SK-N-MC (cell line): ENCODE results near the gene WWTR1.

ENCODE experiments used
- DNase-seq: peaks from one replicate; pipeline ENCODE4 v3.0.0-alpha.2; 2011; ENCODE audit warnings: low read depth, low spot score
- H3K27ac ChIP-seq: fragments of 200-600 bp; sonication (generic); 2 replicates; pipeline ENCODE4 v1.5.1; 2016; ENCODE audit warnings: mixed run types
- H3K36me3 ChIP-seq: fragments of 200-600 bp; sonication (generic); 2 replicates; pipeline ENCODE4 v1.6.1; 2017; ENCODE audit warnings: antibody characterized with exemption, low read length, mixed read lengths; ENCODE audit not compliant: insufficient read depth
- H3K4me3 ChIP-seq: fragments of 200-600 bp; sonication (generic); 2 replicates; pipeline ENCODE4 v1.5.1; 2016
- H3K9ac ChIP-seq: fragments of 200-600 bp; sonication (generic); 2 replicates; pipeline ENCODE4 v1.8.0; 2017; ENCODE audit warnings: mixed run types, mixed read lengths; ENCODE audit not compliant: insufficient read length
- H3K9me3 ChIP-seq: fragments of 200-600 bp; sonication (generic); 2 replicates; pipeline ENCODE4 v1.6.1; 2017; ENCODE audit warnings: low read depth, mild to moderate bottlenecking, antibody characterized with exemption, low read length, moderate library complexity, mixed read lengths
- EZH2 ChIP-seq: fragments of 200-600 bp; sonication (generic); IDR thresholded peaks from one replicate; pipeline ENCODE4 v1.6.1; 2017; ENCODE audit warnings: antibody characterized with exemption
- FOXP2 ChIP-seq: optimal IDR thresholded peaks from 2 replicates; pipeline ENCODE3; 2011; ENCODE audit warnings: mild to moderate bottlenecking, moderate library complexity; ENCODE audit not compliant: insufficient read depth; ENCODE audit errors: extremely low read length, control extremely low read depth
- POLR2AphosphoS5 ChIP-seq: IDR thresholded peaks from 2 replicates; pipeline ENCODE4 v1.6.1; 2012; ENCODE audit warnings: mild to moderate bottlenecking, low read depth, low read length, borderline replicate concordance

WWTR1 gene

GRCh38 chr3:149625795-149626194 is 32.0 kb downstream of the WWTR1 start:
- Histone ChIP-seq H3K9me3 (no peaks in the 10 kb centered on the region), H3K27ac (no peak overlapping the region), H3K36me3 (peaks cover 10% of the 10 kb centered on the region; the same call in 1 of the 2 replicates), H3K4me3 (no peak overlapping the region), H3K9ac (no peak overlapping the region)
- TF ChIP-seq FOXP2, result no peak
- DNase-seq, result no peak

- no peak overlapping the region for H3K4me3 ChIP-seq
- no peak for DNase-seq
- H3K27ac ChIP-seq, result no peak overlapping the region
- 0 out of 2 replicates have a peak, but pooled peaks cover 3% of the 10 kb centered on the region for H3K36me3 ChIP-seq
- TF ChIP-seq EZH2, result no peak
- TF ChIP-seq FOXP2, result no peak
- no peak for TF ChIP-seq POLR2AphosphoS5
- no peaks in the 10 kb centered on the region for H3K9me3 ChIP-seq
- no peak overlapping the region for H3K9ac ChIP-seq
These were observed 34.0 kb downstream of the WWTR1 start for GRCh38 chr3:149623824-149624223.

GRCh38 chr3:149621218-149622005 is 36.4 kb downstream of the WWTR1 start:
- peak overlapping the region; percentile 47 for H3K27ac ChIP-seq
- TF ChIP-seq POLR2AphosphoS5 (no peak), EZH2 (no peak), FOXP2 (no peak)
- H3K9me3 ChIP-seq, result no peaks in the 10 kb centered on the region
- no peak overlapping the region for H3K9ac ChIP-seq
- H3K4me3 ChIP-seq, result no peak overlapping the region
- no peak for DNase-seq
- H3K36me3 ChIP-seq, result no peaks in the 10 kb centered on the region

- TF ChIP-seq POLR2AphosphoS5 (no peak), EZH2 (no peak), FOXP2 (no peak)
- Histone ChIP-seq H3K36me3 (no peaks in the 10 kb centered on the region), H3K9me3 (no peaks in the 10 kb centered on the region), H3K27ac (peak overlapping the region; percentile 47), H3K4me3 (no peak overlapping the region), H3K9ac (no peak overlapping the region)
- no peak for DNase-seq
These were observed 37.4 kb downstream of the WWTR1 start for GRCh38 chr3:149620291-149621020.

GRCh38 chr3:149619136-149619535 is 38.7 kb downstream of the WWTR1 start:
- H3K27ac ChIP-seq, result no peak overlapping the region
- DNase-seq, result no peak
- no peaks in the 10 kb centered on the region for H3K36me3 ChIP-seq
- H3K4me3 ChIP-seq, result no peak overlapping the region
- TF ChIP-seq POLR2AphosphoS5 (no peak), FOXP2 (no peak), EZH2 (no peak)
- no peak overlapping the region for H3K9ac ChIP-seq
- no peaks in the 10 kb centered on the region for H3K9me3 ChIP-seq

- Histone ChIP-seq H3K4me3 (no peak overlapping the region), H3K9me3 (no peaks in the 10 kb centered on the region), H3K27ac (no peak overlapping the region), H3K9ac (no peak overlapping the region), H3K36me3 (no peaks in the 10 kb centered on the region)
- no peak for TF ChIP-seq POLR2AphosphoS5
- no peak for TF ChIP-seq EZH2
- TF ChIP-seq FOXP2, result no peak
- no peak for DNase-seq
These were observed 39.4 kb downstream of the WWTR1 start for GRCh38 chr3:149618151-149619123.

GRCh38 chr3:149615731-149616221 is 42.0 kb downstream of the WWTR1 start:
- DNase-seq, result no peak
- Histone ChIP-seq H3K4me3 (no peak overlapping the region), H3K9me3 (no peaks in the 10 kb centered on the region), H3K9ac (no peak overlapping the region), H3K36me3 (no peaks in the 10 kb centered on the region), H3K27ac (no peak overlapping the region)
- no peak for TF ChIP-seq POLR2AphosphoS5
- no peak for TF ChIP-seq FOXP2
- no peak for TF ChIP-seq EZH2
